Common myeloid progenitor, CD34-positive (primary cell): ENCODE results near the gene MAB21L2.
A peak's percentile ranks its signal among the peaks of the same experiment; 100 is the strongest.

ENCODE experiments used
- CTCF ChIA-PET: fragments of 350-600 bp; sonication (Branson Sonifier 250); formaldehyde crosslinking; loops from one replicate; lab custom pipeline; 2021; ENCODE audit warnings: antibody characterized with exemption; lab: Charles Lee
- POLR2A ChIA-PET: fragments of 350-600 bp; sonication (Branson Sonifier 250); formaldehyde crosslinking; loops from one replicate; lab custom pipeline; 2021; ENCODE audit warnings: antibody characterized with exemption; lab: Charles Lee
- DNase-seq, 3 donors: peaks; one replicate each; pipeline versions ENCODE4 v3.0.0 to v3.0.0-alpha.2; 2013
- H3K27ac ChIP-seq, 2 experiments: 1 replicate in 1 of 2; 2 replicates in 1 of 2; pipeline ENCODE4 v1.7.0; 2013; ENCODE audit warnings: inconsistent platforms in 2 of 2, low read length in 2 of 2, mild to moderate bottlenecking in 2 of 2, low read depth in 1 of 2, moderate library complexity in 1 of 2; ENCODE audit not compliant: severe bottlenecking in 2 of 2, insufficient read depth in 1 of 2, poor library complexity in 1 of 2
- H3K27me3 ChIP-seq, 5 experiments: replicated peaks in 2 of 5; 1 replicate in 3 of 5; 2 replicates in 2 of 5; pipeline versions ENCODE4 v1.6.1 to v1.7.0; 2013; ENCODE audit warnings: low read length in 4 of 5, mild to moderate bottlenecking in 2 of 5, moderate library complexity in 2 of 5, inconsistent platforms in 1 of 5; ENCODE audit not compliant: insufficient read depth in 5 of 5, control insufficient read depth in 4 of 5
- H3K36me3 ChIP-seq, 4 experiments: 1 replicate in 2 of 4; 2 replicates in 2 of 4; pipeline versions ENCODE4 v1.6.1 to v1.7.0; 2013; ENCODE audit warnings: low read length in 3 of 4, control low read depth in 1 of 4, mild to moderate bottlenecking in 1 of 4; ENCODE audit not compliant: control insufficient read depth in 4 of 4, insufficient read depth in 4 of 4
- H3K4me1 ChIP-seq, 4 experiments: 1 replicate in 3 of 4; 2 replicates in 1 of 4; pipeline versions ENCODE4 v1.6.1 to v1.7.1; 2013; ENCODE audit warnings: low read length in 3 of 4, mild to moderate bottlenecking in 3 of 4, control low read depth in 1 of 4, inconsistent platforms in 1 of 4, moderate library complexity in 1 of 4; ENCODE audit not compliant: control insufficient read depth in 4 of 4, insufficient read depth in 4 of 4; ENCODE audit errors: control extremely low read depth in 1 of 4
- H3K4me3 ChIP-seq, 7 experiments: 1 replicate in 4 of 7; 2 replicates in 3 of 7; pipeline versions ENCODE4 v1.5.1 to v1.7.0; 2013; ENCODE audit warnings: mild to moderate bottlenecking in 7 of 7, low read length in 6 of 7, moderate library complexity in 6 of 7, inconsistent platforms in 2 of 7, low read depth in 2 of 7, control low read depth in 1 of 7; ENCODE audit not compliant: insufficient read depth in 4 of 7, control insufficient read depth in 1 of 7; ENCODE audit errors: extremely low read depth in 1 of 7
- H3K9me3 ChIP-seq, 5 experiments: 1 replicate in 4 of 5; 2 replicates in 1 of 5; pipeline versions ENCODE4 v1.6.1 to v1.7.1; 2013; ENCODE audit warnings: low read length in 4 of 5, mild to moderate bottlenecking in 2 of 5, inconsistent platforms in 1 of 5, low read depth in 1 of 5, moderate library complexity in 1 of 5; ENCODE audit not compliant: control insufficient read depth in 4 of 5, insufficient read depth in 2 of 5; ENCODE audit errors: control extremely low read depth in 1 of 5
- WGBS: methylation state at CpG from one replicate; pipeline ENCODE4 v1.1.5; 2013; ENCODE audit not compliant: insufficient coverage; 5-methylcytosine and 5-hydroxymethylcytosine counted together

The MAB21L2 gene

DNA sequence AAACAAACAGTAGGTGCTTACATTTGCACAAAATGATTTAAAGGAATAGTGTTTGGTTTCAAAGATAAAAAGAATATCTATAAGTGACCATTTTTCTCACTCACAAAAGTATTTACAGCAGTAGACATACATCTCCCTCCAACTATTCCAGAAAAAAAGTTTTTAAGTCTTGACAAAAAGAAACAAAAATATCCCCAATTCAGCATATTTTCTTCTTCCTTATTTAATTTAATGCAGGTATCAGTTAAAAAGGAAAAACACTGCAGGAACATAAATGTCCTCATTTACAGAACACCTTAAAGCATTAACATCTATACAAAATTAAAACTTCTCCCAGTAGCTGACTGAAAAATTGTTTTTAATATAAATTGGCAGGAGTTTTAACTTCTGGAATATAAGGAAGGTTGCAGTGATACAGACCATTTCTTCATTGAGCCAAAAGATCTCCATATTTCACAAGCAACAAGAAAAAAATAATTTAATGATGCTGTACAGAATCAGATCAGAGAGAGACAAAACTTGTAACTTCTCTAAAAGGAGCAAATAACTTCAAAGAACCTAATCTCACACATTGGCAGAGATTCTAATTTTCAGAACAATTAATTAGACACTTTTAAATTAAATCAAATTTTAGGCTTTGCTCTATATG is 4.3 kb downstream of the MAB21L2 start:
- H3K4me1 ChIP-seq: no peaks in the 10 kb centered on the region
- peaks cover 0 to 20% (median 15%) of the 10 kb centered on the region in 5 experiments for H3K9me3 ChIP-seq
- POLR2A ChIA-PET: no interaction called here
- no peak overlapping the region for H3K27ac ChIP-seq
- no peaks in the 10 kb centered on the region for H3K27me3 ChIP-seq
- CTCF ChIA-PET: no interaction called here
- no peak for DNase-seq
- H3K36me3 ChIP-seq: peaks cover 6 to 60% (median 31%) of the 10 kb centered on the region in 4 experiments
- H3K4me3 ChIP-seq: no peak overlapping the region

DNA sequence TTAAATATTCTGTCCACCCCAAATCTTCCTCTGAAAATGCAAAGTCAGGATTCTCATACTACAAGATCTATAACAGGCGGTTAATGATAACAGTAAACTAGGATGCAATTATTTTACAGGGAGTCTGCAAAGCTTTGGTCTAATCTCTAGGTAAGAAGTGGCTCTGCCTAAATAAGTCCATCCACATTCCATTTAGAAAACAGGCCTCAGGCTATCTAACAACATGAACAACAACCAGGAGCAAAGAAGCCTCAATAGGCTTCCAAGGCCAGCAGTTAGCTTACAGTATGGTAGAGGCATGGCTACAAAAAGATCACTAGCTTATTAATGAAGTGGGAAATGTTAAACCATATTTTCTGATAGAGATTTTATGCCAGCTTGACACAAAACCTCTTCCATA is 6.4 kb downstream of the MAB21L2 start:
- CTCF ChIA-PET: interaction anchor here (1.0 to 1.5 kb wide), 2 partner anchors 9 to 18 kb away, joined by 3 to 4 read pairs; no protein-coding TSS in a partner anchor
- no peak overlapping the region for H3K4me3 ChIP-seq
- peaks cover 0 to 8% (median 6%) of the 10 kb centered on the region in 5 experiments for H3K9me3 ChIP-seq
- H3K36me3 ChIP-seq: peaks cover 8 to 42% (median 14%) of the 10 kb centered on the region in 4 experiments
- H3K4me1 ChIP-seq: no peaks in the 10 kb centered on the region
- no peaks in the 10 kb centered on the region for H3K27me3 ChIP-seq
- WGBS: no CpG with 5 or more reads among the region's 1 CpG
- no peak for DNase-seq
- POLR2A ChIA-PET: interaction anchor here (0.6 kb wide), 1 partner anchor 269 kb away, joined by 3 read pairs; no protein-coding TSS in a partner anchor
- H3K27ac ChIP-seq: no peak overlapping the region

DNA sequence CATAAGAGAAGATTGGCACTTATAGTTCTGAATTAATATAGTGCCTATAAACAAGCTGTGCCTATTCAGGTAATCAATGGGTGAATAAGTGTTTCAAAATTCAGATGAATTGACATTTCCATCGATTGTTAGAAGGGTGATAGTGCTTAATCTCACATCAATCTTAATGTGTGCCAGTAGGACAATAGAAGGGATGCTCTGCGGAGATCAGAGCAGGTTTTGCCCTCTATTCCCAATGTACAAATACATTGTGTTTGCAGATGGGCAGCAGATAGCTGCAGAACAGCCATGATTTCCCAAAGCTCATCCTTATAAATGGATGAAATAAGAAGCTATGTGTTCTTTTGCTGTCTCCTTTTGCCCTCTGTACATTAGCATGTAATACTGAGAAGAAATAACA is 7.2 kb downstream of the MAB21L2 start:
- no peak overlapping the region for H3K27ac ChIP-seq
- peaks cover 0 to under 1% (median 0%) of the 10 kb centered on the region in 5 experiments for H3K9me3 ChIP-seq
- no peaks in the 10 kb centered on the region for H3K4me1 ChIP-seq
- H3K36me3 ChIP-seq: peaks cover 3 to 33% (median 9%) of the 10 kb centered on the region in 4 experiments
- no peak for DNase-seq
- 100% methylated on average over 2 of the region's 2 CpGs for WGBS
- no peak overlapping the region for H3K4me3 ChIP-seq
- ChIA-PET POLR2A (no interaction called here), CTCF (interaction anchor here (1.0 to 1.5 kb wide), 2 partner anchors 10 to 17 kb away, joined by 3 to 4 read pairs; no protein-coding TSS in a partner anchor)
- no peaks in the 10 kb centered on the region for H3K27me3 ChIP-seq

DNA sequence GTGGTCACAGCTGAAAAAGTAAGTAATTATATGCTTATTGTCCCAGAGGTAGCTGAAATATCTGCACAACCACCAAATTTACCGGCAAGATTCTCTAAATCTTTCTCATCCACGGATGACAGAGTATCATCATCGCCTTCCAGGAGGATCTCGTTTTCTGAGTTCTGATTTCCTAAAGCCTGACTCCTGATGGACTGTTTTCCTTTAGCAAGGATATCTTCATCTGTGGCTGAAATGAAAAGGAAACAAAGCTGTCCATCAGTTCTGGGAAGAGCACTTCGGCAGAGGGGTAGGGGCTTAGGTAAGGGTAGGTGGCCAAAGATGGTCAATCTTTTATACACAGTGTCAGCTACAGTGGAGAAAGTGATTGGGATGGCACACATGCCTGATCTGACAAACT is 8.7 kb downstream of the MAB21L2 start:
- Histone ChIP-seq H3K9me3 (no peaks in the 10 kb centered on the region), H3K4me3 (no peak overlapping the region), H3K27me3 (no peaks in the 10 kb centered on the region), H3K27ac (no peak overlapping the region), H3K4me1 (no peaks in the 10 kb centered on the region), H3K36me3 (peaks cover 2 to 29% (median 9%) of the 10 kb centered on the region in 4 experiments)
- ChIA-PET CTCF (interaction anchor here (1.3 kb wide), 1 partner anchor 18 kb away, joined by 5 read pairs; no protein-coding TSS in a partner anchor), POLR2A (no interaction called here)
- 98% methylated on average over 5 of the region's 5 CpGs for WGBS
- no peak for DNase-seq

DNA sequence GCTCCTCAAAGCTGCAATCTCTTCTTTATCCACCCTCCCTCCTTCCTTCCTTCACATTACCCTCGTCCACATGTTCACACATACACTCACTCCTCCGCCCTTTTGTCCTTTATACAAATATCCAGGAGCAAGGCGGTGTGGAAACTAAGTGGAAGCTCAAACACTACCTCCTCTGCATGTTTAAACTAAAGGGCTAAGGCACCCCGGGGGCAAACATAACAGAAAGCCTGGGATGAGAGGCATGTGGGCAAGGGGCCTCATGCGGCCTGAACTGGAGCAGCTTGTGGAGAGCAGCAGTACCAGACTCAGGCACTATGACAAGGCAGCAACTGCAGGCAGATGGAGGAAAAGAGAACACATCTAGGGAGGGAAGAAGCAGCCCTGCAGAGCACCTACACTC is 9.5 kb downstream of the MAB21L2 start:
- H3K27me3 ChIP-seq: no peaks in the 10 kb centered on the region
- H3K9me3 ChIP-seq: no peaks in the 10 kb centered on the region
- no peaks in the 10 kb centered on the region for H3K4me1 ChIP-seq
- POLR2A ChIA-PET: no interaction called here
- H3K4me3 ChIP-seq: no peak overlapping the region
- DNase-seq: no peak
- CTCF ChIA-PET: interaction anchor here (1.3 kb wide), 1 partner anchor 18 kb away, joined by 5 read pairs; no protein-coding TSS in a partner anchor
- no peak overlapping the region for H3K27ac ChIP-seq
- H3K36me3 ChIP-seq: peaks cover 2 to 29% (median 9%) of the 10 kb centered on the region in 4 experiments
- WGBS: 100% methylated on average over 5 of the region's 5 CpGs

DNA sequence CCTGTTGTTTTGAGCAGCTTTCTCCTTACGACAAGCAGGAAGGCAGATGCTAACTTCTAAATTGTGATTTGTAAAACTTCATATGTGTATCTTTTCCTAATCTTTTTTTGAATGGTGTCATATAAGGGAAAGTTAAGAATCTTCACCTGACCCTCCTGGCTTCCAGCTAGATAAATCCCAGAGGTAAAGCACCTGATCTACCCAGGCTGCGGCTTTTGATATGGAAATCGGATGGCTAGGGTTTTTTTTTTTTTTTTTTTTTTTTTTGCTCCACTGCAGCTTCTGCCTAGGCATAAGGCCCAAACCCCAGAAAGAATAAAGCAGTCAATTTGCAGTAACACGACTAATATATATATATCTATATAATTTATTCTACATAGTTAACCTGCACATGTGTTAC is 10.0 kb downstream of the MAB21L2 start:
- POLR2A ChIA-PET: no interaction called here
- H3K27me3 ChIP-seq: no peaks in the 10 kb centered on the region
- H3K4me1 ChIP-seq: no peaks in the 10 kb centered on the region
- H3K9me3 ChIP-seq: no peaks in the 10 kb centered on the region
- H3K27ac ChIP-seq: no peak overlapping the region
- 100% methylated on average over 1 of the region's 4 CpGs for WGBS
- CTCF ChIA-PET: interaction anchor here (0.8 kb wide), 1 partner anchor 269 kb away, joined by 3 read pairs; no protein-coding TSS in a partner anchor
- H3K36me3 ChIP-seq: peaks cover 2 to 29% (median 9%) of the 10 kb centered on the region in 4 experiments
- H3K4me3 ChIP-seq: no peak overlapping the region
- no peak for DNase-seq

DNA sequence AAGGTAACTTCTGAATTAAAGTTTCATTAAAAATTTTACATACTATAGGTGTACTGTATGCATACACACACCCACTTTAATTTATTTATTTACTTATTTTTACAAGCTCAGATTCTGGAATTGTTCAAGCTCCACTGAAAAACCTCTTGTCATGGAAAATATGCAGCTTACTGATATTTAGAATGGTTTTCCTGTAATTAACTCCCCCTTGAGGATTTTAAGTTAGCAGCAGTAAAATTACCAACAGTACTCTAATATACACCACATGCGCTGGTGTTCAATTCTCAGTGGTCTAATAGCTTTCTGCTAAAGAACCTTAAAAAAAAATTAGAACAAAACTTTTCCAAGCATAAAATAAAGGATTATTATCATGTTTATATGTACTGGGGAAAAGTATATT is 12.0 kb downstream of the MAB21L2 start:
- POLR2A ChIA-PET: interaction anchor here (0.5 kb wide), 1 partner anchor 99 kb away, joined by 3 read pairs; no protein-coding TSS in a partner anchor
- H3K4me1 ChIP-seq: no peaks in the 10 kb centered on the region
- H3K27me3 ChIP-seq: no peaks in the 10 kb centered on the region
- CTCF ChIA-PET: interaction anchor here (0.8 to 1.2 kb wide), 4 partner anchors 19 to 298 kb away, joined by 3 read pairs; no protein-coding TSS in a partner anchor
- no peak overlapping the region for H3K4me3 ChIP-seq
- no peak overlapping the region for H3K27ac ChIP-seq
- no CpG with 5 or more reads among the region's 1 CpG for WGBS
- DNase-seq: peak; percentile 10 to 38 (median 23)
- no peaks in the 10 kb centered on the region for H3K9me3 ChIP-seq
- peaks cover 2 to 30% (median 10%) of the 10 kb centered on the region in 4 experiments for H3K36me3 ChIP-seq
